Measurements from ENCODE around the gene SATB2. TPM values are rescaled to one million over a fixed set of nuclear protein-coding genes. Genes with fewer than 3 reads are reported as not detected.
A peak's percentile ranks its signal among the peaks of the same experiment; 100 is the strongest.

SATB2 gene
- total RNA-seq, 1 experiment from 2014 or later = 13.8 TPM

DNA sequence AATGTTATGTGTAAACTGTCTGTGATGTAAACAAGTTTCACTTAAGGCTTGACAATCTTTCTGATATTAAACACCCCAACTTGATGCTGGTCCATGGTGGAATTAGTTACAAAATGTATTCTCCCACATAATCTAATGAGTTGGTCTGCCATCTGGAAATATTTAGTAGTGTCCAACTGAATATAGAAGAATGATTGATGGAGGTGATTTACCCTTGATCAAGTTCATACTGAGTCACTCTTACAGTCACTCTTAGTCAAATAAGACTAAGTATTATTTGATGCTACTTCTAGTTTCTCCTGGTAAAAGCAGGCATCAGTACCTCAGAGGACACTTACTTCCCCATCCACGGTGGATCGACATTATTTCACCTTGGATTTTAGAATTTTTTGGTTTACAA lies 198.1 kb downstream of the SATB2 start (continued):
- TF ChIP-seq SIN3A (IDR thresholded peaks at IDR 0.05; ENCODE audit: low read depth) = no peak
- no peak for TF ChIP-seq JUND (IDR thresholded peaks at IDR 0.05)
- no peak for TF ChIP-seq TCF7L2 (IDR thresholded peaks at IDR 0.05; ENCODE audit: borderline replicate concordance, extremely low read depth, insufficient read depth, insufficient read length)
- TF ChIP-seq POLR2AphosphoS5 (IDR thresholded peaks at IDR 0.05; ENCODE audit: low read depth, low read length) = no peak
- no peak for TF ChIP-seq POLR2A (IDR thresholded peaks at IDR 0.05; ENCODE audit: borderline replicate concordance, extremely low read depth, insufficient read depth, insufficient read length)
- TF ChIP-seq SP1 (IDR thresholded peaks at IDR 0.05; ENCODE audit: low read depth) = no peak
- no peak for TF ChIP-seq ZNF274 (IDR thresholded peaks at IDR 0.05; ENCODE audit: low read depth, low read length)
- TF ChIP-seq EZH2phosphoT487 (IDR thresholded peaks at IDR 0.05; ENCODE audit: borderline replicate concordance) = no peak
- TF ChIP-seq CBX3 (IDR thresholded peaks at IDR 0.05; ENCODE audit: low read depth) = no peak
- no peak for TF ChIP-seq SRF (IDR thresholded peaks at IDR 0.05; ENCODE audit: low read depth)
- TF ChIP-seq, protein P1, sequence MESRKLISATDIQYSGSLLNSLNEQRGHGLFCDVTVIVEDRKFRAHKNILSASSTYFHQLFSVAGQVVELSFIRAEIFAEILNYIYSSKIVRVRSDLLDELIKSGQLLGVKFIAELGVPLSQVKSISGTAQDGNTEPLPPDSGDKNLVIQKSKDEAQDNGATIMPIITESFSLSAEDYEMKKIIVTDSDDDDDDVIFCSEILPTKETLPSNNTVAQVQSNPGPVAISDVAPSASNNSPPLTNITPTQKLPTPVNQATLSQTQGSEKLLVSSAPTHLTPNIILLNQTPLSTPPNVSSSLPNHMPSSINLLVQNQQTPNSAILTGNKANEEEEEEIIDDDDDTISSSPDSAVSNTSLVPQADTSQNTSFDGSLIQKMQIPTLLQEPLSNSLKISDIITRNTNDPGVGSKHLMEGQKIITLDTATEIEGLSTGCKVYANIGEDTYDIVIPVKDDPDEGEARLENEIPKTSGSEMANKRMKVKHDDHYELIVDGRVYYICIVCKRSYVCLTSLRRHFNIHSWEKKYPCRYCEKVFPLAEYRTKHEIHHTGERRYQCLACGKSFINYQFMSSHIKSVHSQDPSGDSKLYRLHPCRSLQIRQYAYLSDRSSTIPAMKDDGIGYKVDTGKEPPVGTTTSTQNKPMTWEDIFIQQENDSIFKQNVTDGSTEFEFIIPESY (IDR thresholded peaks at IDR 0.05; ENCODE audit: extremely low read depth, insufficient replicate concordance, low read length) = no peak
- TF ChIP-seq ZFX (IDR thresholded peaks at IDR 0.05) = no peak
- TF ChIP-seq EZH2 (IDR thresholded peaks at IDR 0.05) = no peak
- no peak for TF ChIP-seq RAD21 (IDR thresholded peaks at IDR 0.05; ENCODE audit: low read depth)
- no peak for TF ChIP-seq EGR1 (IDR thresholded peaks at IDR 0.05; ENCODE audit: low read depth)
- TF ChIP-seq, protein P2, sequence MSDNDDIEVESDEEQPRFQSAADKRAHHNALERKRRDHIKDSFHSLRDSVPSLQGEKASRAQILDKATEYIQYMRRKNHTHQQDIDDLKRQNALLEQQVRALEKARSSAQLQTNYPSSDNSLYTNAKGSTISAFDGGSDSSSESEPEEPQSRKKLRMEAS (IDR thresholded peaks at IDR 0.05) = no peak

DNA sequence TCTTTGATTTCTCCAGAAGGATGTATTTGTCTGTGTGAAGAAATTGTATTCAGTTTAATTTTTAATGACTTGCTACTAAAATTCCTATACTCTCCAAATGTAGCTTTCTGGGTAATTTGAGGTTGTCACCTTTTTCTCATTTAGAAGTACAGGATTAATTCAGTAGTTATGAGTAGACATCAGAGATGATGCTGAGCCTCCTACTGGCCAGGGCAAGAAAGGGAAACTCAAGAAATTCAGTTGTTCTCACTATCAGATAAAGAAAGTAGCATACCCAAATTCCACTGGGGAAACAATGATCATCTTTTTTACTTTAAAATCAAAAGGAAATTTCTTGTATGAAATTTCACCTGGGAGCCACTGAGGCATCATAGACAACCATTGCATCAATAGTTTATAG lies 199.4 kb downstream of the SATB2 start:
- POLR2A ChIA-PET = no interaction called here
- Histone ChIP-seq H3K9ac (ENCODE audit: low read length) (no peak overlapping the region), H3K79me2 (ENCODE audit: insufficient read depth, low read length) (no peaks in the 10 kb centered on the region), H3K27ac (ENCODE audit: low read depth, low read length) (no peak overlapping the region), H3K4me2 (ENCODE audit: low read length) (no peak overlapping the region), H4K20me1 (ENCODE audit: insufficient read depth) (no peaks in the 10 kb centered on the region), H3K27me3 (ENCODE audit: insufficient read depth, low read length) (no peaks in the 10 kb centered on the region), H3K4me1 (ENCODE audit: control insufficient read depth in 1 of 2, insufficient read depth in 2 of 2, low read length in 2 of 2) (no peaks in the 10 kb centered on the region), H3K36me3 (ENCODE audit: control insufficient read depth in 1 of 2, insufficient read depth in 2 of 2, low read length in 2 of 2) (no peaks in the 10 kb centered on the region), H2AFZ (ENCODE audit: low read depth, low read length, poor library complexity, severe bottlenecking) (no peak overlapping the region), H3K4me3 (replicated peaks in 1 of 2; ENCODE audit: low read depth in 1 of 2, low read length in 2 of 2) (no peak overlapping the region), H3K9me2 (ENCODE audit: insufficient read depth) (no peaks in the 10 kb centered on the region), H3K9me3 (ENCODE audit: control insufficient read depth in 1 of 2, insufficient read depth in 1 of 2, low read depth in 1 of 2, low read length in 2 of 2) (no peaks in the 10 kb centered on the region)
- CTCF ChIA-PET = no interaction called here
- no TSS peak for BruUV-seq (replicated peaks)
- intact Hi-C loops (cut with micrococcal nuclease) = no loop called here
- ATAC-seq = peak; percentile 61; the same call in 1 of the 2 replicates
- peak; percentile 42 for TF ChIP-seq RAD21 (IDR thresholded peaks at IDR 0.05; ENCODE audit: low read depth)
- TF ChIP-seq, protein P3, sequence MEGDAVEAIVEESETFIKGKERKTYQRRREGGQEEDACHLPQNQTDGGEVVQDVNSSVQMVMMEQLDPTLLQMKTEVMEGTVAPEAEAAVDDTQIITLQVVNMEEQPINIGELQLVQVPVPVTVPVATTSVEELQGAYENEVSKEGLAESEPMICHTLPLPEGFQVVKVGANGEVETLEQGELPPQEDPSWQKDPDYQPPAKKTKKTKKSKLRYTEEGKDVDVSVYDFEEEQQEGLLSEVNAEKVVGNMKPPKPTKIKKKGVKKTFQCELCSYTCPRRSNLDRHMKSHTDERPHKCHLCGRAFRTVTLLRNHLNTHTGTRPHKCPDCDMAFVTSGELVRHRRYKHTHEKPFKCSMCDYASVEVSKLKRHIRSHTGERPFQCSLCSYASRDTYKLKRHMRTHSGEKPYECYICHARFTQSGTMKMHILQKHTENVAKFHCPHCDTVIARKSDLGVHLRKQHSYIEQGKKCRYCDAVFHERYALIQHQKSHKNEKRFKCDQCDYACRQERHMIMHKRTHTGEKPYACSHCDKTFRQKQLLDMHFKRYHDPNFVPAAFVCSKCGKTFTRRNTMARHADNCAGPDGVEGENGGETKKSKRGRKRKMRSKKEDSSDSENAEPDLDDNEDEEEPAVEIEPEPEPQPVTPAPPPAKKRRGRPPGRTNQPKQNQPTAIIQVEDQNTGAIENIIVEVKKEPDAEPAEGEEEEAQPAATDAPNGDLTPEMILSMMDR (IDR thresholded peaks at IDR 0.05 in 2 of 3, conservative IDR thresholded peaks at IDR 0.05 in 1 of 3; ENCODE audit: borderline replicate concordance in 1 of 3, insufficient read depth in 1 of 3, low read depth in 2 of 3, low read length in 2 of 3) = peak in 2 of 3 experiments; percentile 35 to 42; a peak in 1 of 6 replicates
- TF ChIP-seq, protein P4, sequence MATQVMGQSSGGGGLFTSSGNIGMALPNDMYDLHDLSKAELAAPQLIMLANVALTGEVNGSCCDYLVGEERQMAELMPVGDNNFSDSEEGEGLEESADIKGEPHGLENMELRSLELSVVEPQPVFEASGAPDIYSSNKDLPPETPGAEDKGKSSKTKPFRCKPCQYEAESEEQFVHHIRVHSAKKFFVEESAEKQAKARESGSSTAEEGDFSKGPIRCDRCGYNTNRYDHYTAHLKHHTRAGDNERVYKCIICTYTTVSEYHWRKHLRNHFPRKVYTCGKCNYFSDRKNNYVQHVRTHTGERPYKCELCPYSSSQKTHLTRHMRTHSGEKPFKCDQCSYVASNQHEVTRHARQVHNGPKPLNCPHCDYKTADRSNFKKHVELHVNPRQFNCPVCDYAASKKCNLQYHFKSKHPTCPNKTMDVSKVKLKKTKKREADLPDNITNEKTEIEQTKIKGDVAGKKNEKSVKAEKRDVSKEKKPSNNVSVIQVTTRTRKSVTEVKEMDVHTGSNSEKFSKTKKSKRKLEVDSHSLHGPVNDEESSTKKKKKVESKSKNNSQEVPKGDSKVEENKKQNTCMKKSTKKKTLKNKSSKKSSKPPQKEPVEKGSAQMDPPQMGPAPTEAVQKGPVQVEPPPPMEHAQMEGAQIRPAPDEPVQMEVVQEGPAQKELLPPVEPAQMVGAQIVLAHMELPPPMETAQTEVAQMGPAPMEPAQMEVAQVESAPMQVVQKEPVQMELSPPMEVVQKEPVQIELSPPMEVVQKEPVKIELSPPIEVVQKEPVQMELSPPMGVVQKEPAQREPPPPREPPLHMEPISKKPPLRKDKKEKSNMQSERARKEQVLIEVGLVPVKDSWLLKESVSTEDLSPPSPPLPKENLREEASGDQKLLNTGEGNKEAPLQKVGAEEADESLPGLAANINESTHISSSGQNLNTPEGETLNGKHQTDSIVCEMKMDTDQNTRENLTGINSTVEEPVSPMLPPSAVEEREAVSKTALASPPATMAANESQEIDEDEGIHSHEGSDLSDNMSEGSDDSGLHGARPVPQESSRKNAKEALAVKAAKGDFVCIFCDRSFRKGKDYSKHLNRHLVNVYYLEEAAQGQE (IDR thresholded peaks at IDR 0.05; ENCODE audit: low read depth) = no peak
- RAD21 ChIA-PET (ENCODE audit: low non-redundant PET in 1 of 2, low total read pairs in 2 of 2, uncharacterized antibody in 2 of 2, unreplicated experiment in 2 of 2) = interaction anchor here in 1 of 2 experiments (0.6 kb wide), 1 partner anchor 80 kb away, joined by 3 read pairs; no protein-coding TSS in a partner anchor
- no peak for DNase-seq (ENCODE audit: low read depth, low spot score)

Data from HCT116 (cell line).